Activated CD4-positive, alpha-beta T cell treated with anti-CD3 and anti-CD28 coated beads, Interleukin-2, amount 50 U/mL, for 48 hours (primary cell): ENCODE measurements around the gene FAM53B.

ENCODE experiments used
- DNase-seq, 2 experiments: peaks; one replicate each; pipeline ENCODE4 v3.0.0-alpha.2; 2020

Gene FAM53B

GRCh38 chr10:124677749-124678556 lies 66.2 kb downstream of the FAM53B start:
- DNase-seq: no peak

DNA sequence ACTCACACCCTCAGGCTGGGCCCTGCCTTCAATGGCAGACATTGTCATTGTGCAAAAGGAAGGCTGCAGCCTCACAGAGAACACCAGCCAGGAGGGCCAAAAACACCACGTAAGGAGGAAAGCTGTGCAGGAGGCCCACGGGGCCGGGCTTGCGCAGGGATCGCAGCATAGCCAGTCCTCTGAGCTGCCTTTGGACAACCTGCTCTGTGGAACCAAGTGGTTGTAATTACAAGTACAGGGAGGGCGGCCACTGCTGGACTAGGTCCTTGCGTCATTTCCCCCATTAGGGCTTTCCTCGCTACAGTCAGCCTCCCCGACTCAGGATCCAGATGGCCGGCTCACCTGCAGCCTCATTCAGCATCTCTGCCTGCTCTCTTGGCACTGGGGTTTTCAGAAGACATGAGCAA lies 66.9 kb downstream of the FAM53B start:
- DNase-seq: no peak

GRCh38 chr10:124676416-124677062 lies 67.6 kb downstream of the FAM53B start:
- no peak for DNase-seq

DNA sequence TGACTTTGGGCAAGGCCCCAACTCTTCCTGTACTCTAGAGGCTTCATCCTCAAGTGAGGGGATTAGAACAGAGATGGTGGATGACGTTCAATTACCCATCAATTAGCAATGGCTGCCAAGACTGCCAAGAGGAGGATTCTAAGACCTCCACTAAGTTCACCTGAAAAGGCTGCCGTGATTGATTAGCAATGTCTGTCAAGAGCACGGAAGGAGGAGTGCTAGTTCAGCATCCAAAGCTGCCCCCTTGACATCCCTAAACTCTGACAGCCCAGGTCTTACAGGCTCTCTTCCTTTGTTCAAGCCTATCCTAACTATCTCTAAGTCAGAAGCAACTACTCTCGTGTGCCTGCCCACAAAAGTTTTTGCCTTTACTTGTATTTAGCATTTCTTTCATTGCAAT lies 68.4 kb downstream of the FAM53B start:
- no peak for DNase-seq

DNA sequence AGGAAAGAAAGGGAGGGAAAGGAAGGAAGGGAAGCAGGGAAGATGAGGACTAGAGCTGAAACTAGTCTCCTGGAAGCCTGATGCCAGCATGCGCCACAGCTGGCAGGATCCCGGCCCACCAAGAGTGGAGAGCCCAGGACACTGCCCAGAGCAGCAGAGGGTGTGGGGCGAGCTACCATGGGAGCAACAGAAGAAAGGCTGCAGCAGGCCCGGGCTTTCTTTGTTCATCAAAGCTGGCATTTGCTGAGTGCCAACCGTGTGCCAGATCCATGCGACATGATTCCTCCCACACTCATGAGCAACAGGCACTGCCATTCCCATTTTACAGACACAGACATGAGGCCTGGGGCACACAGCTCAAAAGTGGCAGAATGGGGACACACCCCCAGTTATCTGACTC lies 68.9 kb downstream of the FAM53B start:
- DNase-seq: no peak

GRCh38 chr10:124674768-124675222 lies 69.4 kb downstream of the FAM53B start:
- no peak for DNase-seq

DNA sequence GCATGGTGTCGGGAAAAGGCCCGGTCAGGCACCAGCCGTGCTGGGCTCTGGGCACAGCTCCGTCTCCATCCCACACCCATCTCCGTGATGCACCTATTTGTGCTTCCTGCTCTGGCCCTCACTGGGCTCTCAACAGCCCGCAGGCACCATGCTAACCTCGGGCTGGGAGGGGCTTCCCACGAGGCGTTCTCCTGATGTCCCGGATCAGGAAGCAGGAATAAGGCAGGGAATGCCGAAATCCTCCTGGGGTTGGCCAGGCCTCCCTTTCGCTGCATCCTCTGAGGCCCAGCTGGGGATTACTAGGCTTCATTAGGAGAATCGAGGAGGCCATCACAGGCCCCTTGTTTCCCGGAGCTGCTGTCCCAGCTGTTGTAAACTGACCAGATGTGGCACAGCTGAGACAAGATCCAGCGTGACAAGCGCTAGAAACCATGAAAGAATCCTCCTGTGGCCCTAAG lies 72.0 kb downstream of the FAM53B start:
- no peak for DNase-seq

DNA sequence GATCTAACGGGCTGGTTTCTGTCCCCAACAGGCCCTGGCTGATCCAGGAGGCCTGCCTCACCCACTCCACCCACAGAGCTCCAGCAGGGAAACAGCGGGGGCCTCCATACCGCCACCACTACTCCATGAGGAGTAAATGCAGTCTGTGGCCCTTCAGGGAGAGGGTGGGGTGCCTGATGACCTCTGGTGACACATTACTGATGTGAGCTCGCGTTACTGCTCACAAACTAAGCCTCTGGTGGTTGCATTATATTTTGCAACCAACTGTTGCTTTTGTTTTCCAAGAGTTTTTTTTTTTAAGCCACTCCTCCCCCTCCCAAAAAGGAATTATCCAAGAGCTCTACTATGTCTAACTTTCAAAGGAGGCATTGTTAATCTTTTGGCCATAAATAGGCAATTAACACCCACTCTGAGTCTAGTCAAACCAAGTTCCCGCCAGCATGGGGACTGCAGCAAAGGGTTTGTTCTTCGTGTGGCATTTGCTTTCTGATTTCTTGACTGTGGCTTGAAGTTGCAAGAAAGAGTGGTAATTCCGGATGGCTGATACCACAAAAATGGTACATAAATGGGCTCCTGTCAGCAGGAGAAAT lies 72.6 kb downstream of the FAM53B start:
- DNase-seq: no peak

DNA sequence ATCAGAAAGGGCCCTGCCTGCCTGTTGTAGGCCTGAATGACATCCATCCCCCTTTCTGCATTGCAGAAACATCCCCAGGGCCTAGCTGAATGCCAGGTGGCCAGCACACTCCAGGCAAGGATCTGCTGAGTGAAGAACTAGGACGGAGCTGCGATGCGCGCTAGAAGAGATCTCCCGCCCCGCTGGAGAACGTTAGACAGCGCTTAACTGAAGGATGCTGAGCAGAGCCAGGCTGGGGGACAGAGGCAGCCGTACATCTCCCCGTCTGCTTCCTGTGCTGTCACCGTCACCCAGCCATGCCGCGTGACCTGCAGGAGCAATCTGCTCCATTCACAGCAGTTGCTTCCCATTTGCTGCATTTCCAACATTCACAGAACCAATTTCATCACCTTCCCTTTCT lies 73.3 kb downstream of the FAM53B start:
- no peak for DNase-seq

- no peak for DNase-seq
Observed at GRCh38 chr10:124669824-124670654, 74.1 kb downstream of the FAM53B start.

- no peak for DNase-seq
Observed at GRCh38 chr10:124669141-124669823, 74.9 kb downstream of the FAM53B start.

DNA sequence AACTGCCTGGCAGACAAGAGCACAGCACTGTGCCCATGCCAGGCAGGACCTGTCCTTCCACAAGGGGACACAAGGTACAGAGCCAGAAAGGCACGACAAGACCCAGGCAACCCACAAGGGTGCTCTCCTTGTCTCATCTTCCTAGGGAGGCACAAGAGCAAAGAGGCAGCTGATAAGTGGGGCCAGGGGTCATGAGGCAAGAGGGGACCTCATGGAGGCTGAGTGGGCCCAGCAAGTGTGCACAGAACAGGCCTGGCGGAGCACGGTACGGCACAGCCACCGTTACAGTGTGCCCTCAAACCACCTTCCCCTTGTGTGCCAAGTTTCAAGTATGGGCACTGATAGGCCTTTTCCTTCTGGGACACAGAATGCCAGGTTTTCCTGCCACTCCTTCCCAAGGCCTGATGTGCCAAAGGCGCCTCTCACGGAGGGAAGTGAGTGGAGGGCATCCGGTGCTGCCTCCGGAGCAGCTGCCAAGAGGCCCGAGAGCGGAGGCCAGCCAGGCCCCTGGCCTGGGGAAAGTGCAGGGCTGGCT lies 75.6 kb downstream of the FAM53B start:
- no peak for DNase-seq

DNA sequence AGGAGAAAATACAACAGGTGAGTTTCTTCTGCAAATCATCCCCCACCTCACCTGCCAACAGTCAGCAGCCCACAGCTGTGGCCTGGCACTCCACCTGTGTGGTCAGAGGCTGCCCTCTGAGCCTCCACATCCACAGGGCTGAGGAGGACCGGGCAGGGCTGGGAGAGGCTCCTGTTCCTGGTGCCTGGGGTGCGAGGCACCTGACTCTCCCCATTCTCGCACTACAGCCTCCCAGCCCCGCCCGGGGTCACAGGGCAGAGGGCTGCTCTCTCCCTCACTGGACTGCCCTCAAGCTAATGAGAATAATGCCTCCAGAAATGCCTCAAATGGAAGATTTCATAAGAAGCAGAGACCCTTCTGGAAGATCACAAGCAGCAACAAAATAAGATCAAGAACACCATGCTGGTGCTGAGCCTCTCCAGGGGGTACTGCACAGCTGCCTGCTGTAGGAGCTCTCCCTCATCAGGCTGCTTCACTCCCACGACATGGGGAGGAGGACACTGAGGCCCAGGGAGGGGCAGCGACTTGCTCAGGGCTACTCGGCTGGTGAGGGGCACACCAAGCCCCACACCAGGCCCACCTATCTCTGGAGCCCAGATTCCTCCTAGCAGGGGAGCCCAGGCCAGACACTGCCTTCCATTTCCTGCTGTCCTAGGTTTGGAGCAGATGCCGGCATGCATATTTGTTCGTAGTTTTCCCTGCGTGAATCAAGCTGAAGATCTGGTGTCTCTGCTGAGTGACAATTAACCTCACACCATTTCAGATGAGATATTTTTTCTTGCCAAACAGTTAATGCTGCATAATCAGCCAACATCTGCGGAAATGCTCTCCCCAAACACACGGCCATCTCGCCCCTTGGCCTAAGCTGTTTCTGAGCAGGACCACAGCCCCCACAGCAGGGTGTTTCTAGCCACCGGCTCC lies 76.5 kb downstream of the FAM53B start:
- no peak for DNase-seq

GRCh38 chr10:124666494-124666893 lies 77.7 kb downstream of the FAM53B start:
- no peak for DNase-seq

- DNase-seq: no peak
Observed at GRCh38 chr10:124665980-124666379, 78.2 kb downstream of the FAM53B start.

DNA sequence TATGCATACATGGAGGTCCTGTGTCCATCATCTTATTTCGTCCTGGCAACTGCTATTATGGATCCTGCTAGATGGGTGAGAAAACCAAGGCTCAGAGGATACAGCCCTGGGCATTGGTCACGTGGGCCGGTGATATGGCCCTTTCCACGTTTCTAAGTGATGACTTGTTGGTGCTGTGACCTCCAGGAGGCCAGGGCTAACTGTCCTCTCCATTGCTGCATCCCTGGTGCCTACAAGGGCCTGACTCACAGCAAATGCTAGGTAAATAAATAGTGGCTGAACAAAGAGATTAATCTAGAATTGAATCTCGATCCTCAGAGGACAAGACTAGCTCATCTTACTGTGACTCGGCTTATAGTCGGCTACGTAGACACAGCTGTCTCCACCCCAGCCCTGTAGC lies 78.6 kb downstream of the FAM53B start:
- DNase-seq: no peak

DNA sequence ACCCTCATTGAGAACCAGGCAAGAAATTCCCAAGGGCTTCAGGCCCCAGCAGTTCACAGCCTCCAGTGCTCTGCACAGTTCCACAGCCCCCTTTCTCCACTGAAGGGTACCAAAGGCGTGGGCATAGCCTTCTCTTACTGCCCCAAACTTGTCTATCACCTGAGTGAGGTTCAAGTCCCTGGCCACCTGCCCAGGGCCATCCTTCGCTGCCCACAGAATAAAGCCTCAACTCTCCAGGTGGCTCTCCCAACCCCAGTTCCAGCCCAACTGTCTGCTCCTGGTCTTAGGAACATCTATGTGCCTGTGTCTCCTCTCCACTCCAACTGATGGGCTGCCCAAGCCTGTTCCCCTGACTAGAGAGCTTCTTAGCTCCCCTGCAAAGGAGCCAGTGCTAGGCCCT lies 79.1 kb downstream of the FAM53B start:
- DNase-seq: no peak

- DNase-seq: no peak
Observed at GRCh38 chr10:124663766-124664360, 80.3 kb downstream of the FAM53B start.

DNA sequence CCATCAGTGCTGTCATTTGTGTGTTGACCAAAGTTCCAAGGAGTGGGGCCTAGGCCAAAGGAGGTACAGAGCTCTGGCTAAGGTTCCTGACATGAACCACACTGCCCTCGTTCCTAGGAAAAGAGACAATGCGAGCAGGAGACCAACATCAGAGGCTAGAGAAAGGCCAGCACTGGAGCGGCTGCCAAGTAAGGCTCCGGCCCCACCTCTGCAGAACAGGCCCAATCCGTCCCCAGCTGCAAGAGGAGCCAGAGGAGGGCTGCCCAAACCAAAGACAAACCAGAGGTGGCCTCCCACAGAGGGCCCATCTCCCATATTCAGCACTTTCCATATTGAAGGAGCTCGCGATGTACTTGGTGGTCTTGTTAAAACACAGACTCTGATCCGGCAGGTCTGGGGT lies 81.0 kb downstream of the FAM53B start:
- DNase-seq: no peak

GRCh38 chr10:124661660-124662180 lies 82.5 kb downstream of the FAM53B start:
- no peak for DNase-seq
